Choroid plexus epithelial cell (primary cell): Measurements from ENCODE around the gene AHCY.

ENCODE experiments used
- DNase-seq: peaks from one replicate; pipeline ENCODE4 v3.0.0-alpha.2; 2010; ENCODE audit warnings: low read depth
- H3K4me3 ChIP-seq: 2 replicates; pipeline ENCODE4 v1.5.1; 2011; ENCODE audit warnings: low read depth, mild to moderate bottlenecking, control low read depth, low read length, moderate library complexity
- TF ChIP-seq, protein P1 (sequence below): conservative IDR thresholded peaks from 2 replicates; pipeline ENCODE4 v1.5.1; 2011; ENCODE audit warnings: low read depth, mild to moderate bottlenecking, control low read depth, inconsistent platforms, low read length, moderate library complexity

The AHCY gene

GRCh38 chr20:34240693-34241615, 62.2 kb downstream of the AHCY start, which contains the start of gene ASIP:
Gene ASIP (plus strand): TSS chr20:34241423. CDS start chr20:34260375, 18,952 bp downstream.
- DNase-seq, result no peak
- no peak within 1 kb of the TSS for H3K4me3 ChIP-seq
- TF ChIP-seq, protein P1, sequence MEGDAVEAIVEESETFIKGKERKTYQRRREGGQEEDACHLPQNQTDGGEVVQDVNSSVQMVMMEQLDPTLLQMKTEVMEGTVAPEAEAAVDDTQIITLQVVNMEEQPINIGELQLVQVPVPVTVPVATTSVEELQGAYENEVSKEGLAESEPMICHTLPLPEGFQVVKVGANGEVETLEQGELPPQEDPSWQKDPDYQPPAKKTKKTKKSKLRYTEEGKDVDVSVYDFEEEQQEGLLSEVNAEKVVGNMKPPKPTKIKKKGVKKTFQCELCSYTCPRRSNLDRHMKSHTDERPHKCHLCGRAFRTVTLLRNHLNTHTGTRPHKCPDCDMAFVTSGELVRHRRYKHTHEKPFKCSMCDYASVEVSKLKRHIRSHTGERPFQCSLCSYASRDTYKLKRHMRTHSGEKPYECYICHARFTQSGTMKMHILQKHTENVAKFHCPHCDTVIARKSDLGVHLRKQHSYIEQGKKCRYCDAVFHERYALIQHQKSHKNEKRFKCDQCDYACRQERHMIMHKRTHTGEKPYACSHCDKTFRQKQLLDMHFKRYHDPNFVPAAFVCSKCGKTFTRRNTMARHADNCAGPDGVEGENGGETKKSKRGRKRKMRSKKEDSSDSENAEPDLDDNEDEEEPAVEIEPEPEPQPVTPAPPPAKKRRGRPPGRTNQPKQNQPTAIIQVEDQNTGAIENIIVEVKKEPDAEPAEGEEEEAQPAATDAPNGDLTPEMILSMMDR, result no peak

DNA sequence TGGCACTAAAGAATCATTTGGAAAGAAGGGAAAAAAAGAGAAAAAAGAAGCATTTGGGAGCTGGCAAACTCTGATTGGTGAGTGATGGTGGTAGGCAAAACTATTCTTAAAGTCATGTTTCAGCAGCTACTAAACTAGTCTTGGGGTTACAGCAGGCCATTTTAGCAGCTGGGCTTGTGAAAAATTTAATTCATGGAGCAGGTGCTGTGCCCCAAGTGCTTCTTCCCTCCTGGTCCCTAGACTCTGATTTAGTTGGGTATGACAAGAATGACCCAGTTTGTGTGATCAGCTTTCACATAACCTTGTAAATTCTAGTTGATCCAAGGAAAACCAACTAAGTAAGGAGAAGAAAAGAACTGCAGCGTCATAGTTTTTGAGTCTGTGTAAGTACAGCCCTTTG, 63.0 kb downstream of the AHCY start:
- no peak for DNase-seq
- TF ChIP-seq, protein P1, result no peak
- H3K4me3 ChIP-seq, result no peak overlapping the region

DNA sequence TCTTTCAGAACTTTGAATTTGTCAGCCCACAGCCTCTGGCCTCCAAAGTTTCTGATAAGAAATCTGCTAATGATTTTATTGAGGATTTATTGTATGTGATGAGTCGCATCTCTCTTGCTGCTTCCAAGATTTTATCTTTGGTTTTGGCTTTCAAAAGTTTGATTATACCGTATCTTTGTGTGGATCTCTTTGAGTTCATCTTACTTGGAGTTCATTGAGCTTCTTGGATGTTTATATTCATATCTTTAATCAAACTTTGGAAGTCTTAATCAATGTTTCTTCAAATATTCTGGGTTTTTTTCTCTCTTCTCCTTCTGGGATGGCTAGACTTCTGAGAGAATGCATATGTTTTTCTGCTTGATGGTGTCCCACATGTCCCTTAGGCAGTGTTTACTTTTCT, 65.2 kb downstream of the AHCY start:
- DNase-seq, result no peak
- H3K4me3 ChIP-seq, result no peak overlapping the region
- TF ChIP-seq, protein P1, result no peak

- TF ChIP-seq, protein P1, result no peak
These were observed 67.3 kb downstream of the AHCY start for GRCh38 chr20:34235875-34236274.

GRCh38 chr20:34233687-34234086, 69.5 kb downstream of the AHCY start:
- DNase-seq, result no peak
- H3K4me3 ChIP-seq, result no peak overlapping the region
- TF ChIP-seq, protein P1, result no peak

More at GRCh38 chr20:34235875-34236274, 67.3 kb downstream of the AHCY start:
- H3K4me3 ChIP-seq, result no peak overlapping the region
- no peak for DNase-seq

DNA sequence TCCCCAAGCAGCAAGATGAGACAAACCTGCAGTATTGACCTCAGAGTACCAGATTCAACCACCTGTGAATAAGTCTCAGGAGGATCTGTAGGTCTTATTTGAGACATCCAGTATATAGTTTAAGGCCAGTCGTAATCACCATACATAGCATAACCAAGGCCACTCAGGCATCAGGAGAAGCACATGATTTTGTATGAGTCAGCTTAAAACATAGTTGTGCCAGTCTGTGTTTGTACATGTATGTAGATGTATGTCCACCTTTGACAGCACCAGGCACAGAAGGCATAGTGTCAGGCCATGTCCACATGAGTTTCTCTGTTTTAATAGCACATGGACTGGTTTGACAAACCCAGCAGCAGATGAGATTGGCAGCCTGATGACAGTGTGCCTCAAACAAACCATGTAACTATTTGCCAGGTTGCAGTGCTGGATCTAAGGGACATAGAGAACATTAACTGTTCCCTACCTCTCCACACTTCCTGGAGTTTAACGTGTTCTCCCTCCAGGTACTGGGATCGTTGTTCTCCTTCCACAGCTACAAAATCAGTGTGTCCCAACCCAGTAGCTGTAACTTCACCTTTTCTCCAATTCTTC, 70.6 kb downstream of the AHCY start:
- no peak overlapping the region for H3K4me3 ChIP-seq
- DNase-seq, result no peak
- TF ChIP-seq, protein P1, result no peak
